Adipose tissue (tissue), 3 donors: ENCODE measurements around the gene CYB5A. TPM values are rescaled to one million over a fixed set of nuclear protein-coding genes. Genes with fewer than 3 reads are reported as not detected.
"Not testable (repeated sequence)": the region's sequence is repeated elsewhere in the genome, so short reads cannot be mapped to it uniquely, and the experiment has no call there.

Source experiments
- H3K27ac ChIP-seq: one replicate; pipeline ENCODE4 v1.5.1; 2013; ENCODE audit warnings: low read depth, low read length
- WGBS, 3 donors: extraction: QIAGEN DNeasy Blood & Tissue Kit; methylation state at CpG; one replicate each; pipeline ENCODE4 v1.1.7; 2013; 5-methylcytosine and 5-hydroxymethylcytosine counted together
- polyA plus RNA-seq, 3 donors: library from polyadenylated mRNA; stranded (reverse); fragments of 200-250 nt; gene quantifications; one replicate each; pipeline ENCODE4 v1.2.3, GENCODE V29; 2013
- donor health status: healthy with polysubstance abuse.
- donor health status: Bipolar disorder and iron deficiency.
- donor health status: healthy.

The CYB5A gene
- polyA plus RNA-seq: 100 to 1,000 TPM; 353 to 593 (median 389) TPM

GRCh38 chr18:74291771-74292540, at the start of gene CYB5A:
Gene CYB5A, minus strand, starts transcription at chr18:74291963. Its CDS starts 88 bp downstream, at chr18:74291875.
- no peak within 1 kb of the TSS for H3K27ac ChIP-seq
- 0% methylated on average over 68 of the region's 68 CpGs for WGBS, 3 donors

GRCh38 chr18:74337912-74338309, 46.1 kb upstream of the CYB5A start:
- no peak overlapping the region for H3K27ac ChIP-seq
- 84 to 100% (median 90%) methylated on average over 1 of the region's 1 CpG for WGBS, 3 donors

GRCh38 chr18:74337155-74337911, 45.6 kb upstream of the CYB5A start:
- H3K27ac ChIP-seq: no peak overlapping the region
- 55 to 87% (median 87%) methylated on average over 5 of the region's 5 CpGs for WGBS, 3 donors

GRCh38 chr18:74336656-74337055, 44.9 kb upstream of the CYB5A start:
- H3K27ac ChIP-seq: no peak overlapping the region

GRCh38 chr18:74334242-74334893, 42.6 kb upstream of the CYB5A start:
- no peak overlapping the region for H3K27ac ChIP-seq

GRCh38 chr18:74333091-74333490, 41.3 kb upstream of the CYB5A start:
- no peak overlapping the region for H3K27ac ChIP-seq
- 40 to 54% (median 50%) methylated on average over 1 of the region's 1 CpG for WGBS, 3 donors

- WGBS, 3 donors: 65 to 72% (median 67%) methylated on average over 2 of the region's 2 CpGs
These were observed 39.6 kb upstream of the CYB5A start for GRCh38 chr18:74331404-74331803.

GRCh38 chr18:74329688-74330205, 38.0 kb upstream of the CYB5A start:
- 58 to 85% (median 81%) methylated on average over 1 of the region's 1 CpG for WGBS, 3 donors
- H3K27ac ChIP-seq: no peak overlapping the region

More at GRCh38 chr18:74331404-74331803, 39.6 kb upstream of the CYB5A start:
- no peak overlapping the region for H3K27ac ChIP-seq

- 65 to 83% (median 82%) methylated on average over 2 of the region's 2 CpGs for WGBS, 3 donors
These were observed 36.4 kb upstream of the CYB5A start for GRCh38 chr18:74328206-74328605.

GRCh38 chr18:74326791-74327190, 35.0 kb upstream of the CYB5A start:
- WGBS, 3 donors: 82 to 95% (median 94%) methylated on average over 3 of the region's 3 CpGs
- not testable (repeated sequence) for H3K27ac ChIP-seq

More at GRCh38 chr18:74328206-74328605, 36.4 kb upstream of the CYB5A start:
- no peak overlapping the region for H3K27ac ChIP-seq

- WGBS, 3 donors: 46 to 90% (median 69%) methylated on average over 2 of the region's 2 CpGs
- no peak overlapping the region for H3K27ac ChIP-seq
These were observed 34.5 kb upstream of the CYB5A start for GRCh38 chr18:74326231-74326630.

- no peak overlapping the region for H3K27ac ChIP-seq
- WGBS, 3 donors: 82 to 89% (median 83%) methylated on average over 29 of the region's 29 CpGs
These were observed 24.8 kb upstream of the CYB5A start for GRCh38 chr18:74316257-74317170.

- no peak within 1 kb of the TSS for H3K27ac ChIP-seq
- WGBS, 3 donors: 92 to 97% (median 95%) methylated on average over 51 of the region's 51 CpGs
These were observed 23.9 kb upstream of the CYB5A start, which contains the start of gene C18orf63 for GRCh38 chr18:74315464-74316256. Gene C18orf63, plus strand, starts transcription at chr18:74315839. Its CDS starts 2,027 bp downstream, at chr18:74317866.

- H3K27ac ChIP-seq: no peak overlapping the region
- WGBS, 3 donors: 81 to 86% (median 84%) methylated on average over 22 of the region's 22 CpGs
These were observed 23.1 kb upstream of the CYB5A start for GRCh38 chr18:74314759-74315463.

GRCh38 chr18:74311000-74311399, 19.2 kb upstream of the CYB5A start:
- WGBS, 3 donors: 55 to 93% (median 67%) methylated on average over 1 of the region's 1 CpG
- no peak overlapping the region for H3K27ac ChIP-seq

GRCh38 chr18:74310411-74310810, 18.6 kb upstream of the CYB5A start:
- H3K27ac ChIP-seq: no peak overlapping the region
- WGBS, 3 donors: 34 to 75% (median 44%) methylated on average over 3 of the region's 3 CpGs

- H3K27ac ChIP-seq: no peak overlapping the region
- WGBS, 3 donors: 90 to 100% (median 91%) methylated on average over 1 of the region's 1 CpG
These were observed 12.2 kb upstream of the CYB5A start for GRCh38 chr18:74303936-74304335.
